ENCODE results near the gene CD52.

DNA sequence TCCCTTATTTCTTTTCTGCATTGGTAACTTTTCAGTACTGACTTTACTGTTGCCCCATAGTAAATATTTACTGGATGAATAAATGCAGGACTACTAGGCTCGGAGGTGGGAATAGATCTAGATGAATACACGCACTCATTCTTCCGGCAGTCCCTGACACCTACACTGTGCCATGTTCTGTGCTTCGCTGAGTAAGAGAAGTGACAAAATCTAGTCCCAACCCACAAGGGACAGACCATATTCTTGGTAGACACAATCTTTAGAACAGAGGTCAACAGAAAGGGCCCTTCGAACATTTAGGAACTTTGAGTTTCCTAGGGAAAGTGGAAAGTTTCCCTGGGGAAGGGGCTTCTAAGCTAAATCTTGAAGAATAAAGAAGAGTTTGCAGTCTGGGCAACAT is 3.3 kb upstream of the CD52 start:
- no peak for TF ChIP-seq POLR2A (IDR thresholded peaks at IDR 0.05)
- TF ChIP-seq, protein P1, sequence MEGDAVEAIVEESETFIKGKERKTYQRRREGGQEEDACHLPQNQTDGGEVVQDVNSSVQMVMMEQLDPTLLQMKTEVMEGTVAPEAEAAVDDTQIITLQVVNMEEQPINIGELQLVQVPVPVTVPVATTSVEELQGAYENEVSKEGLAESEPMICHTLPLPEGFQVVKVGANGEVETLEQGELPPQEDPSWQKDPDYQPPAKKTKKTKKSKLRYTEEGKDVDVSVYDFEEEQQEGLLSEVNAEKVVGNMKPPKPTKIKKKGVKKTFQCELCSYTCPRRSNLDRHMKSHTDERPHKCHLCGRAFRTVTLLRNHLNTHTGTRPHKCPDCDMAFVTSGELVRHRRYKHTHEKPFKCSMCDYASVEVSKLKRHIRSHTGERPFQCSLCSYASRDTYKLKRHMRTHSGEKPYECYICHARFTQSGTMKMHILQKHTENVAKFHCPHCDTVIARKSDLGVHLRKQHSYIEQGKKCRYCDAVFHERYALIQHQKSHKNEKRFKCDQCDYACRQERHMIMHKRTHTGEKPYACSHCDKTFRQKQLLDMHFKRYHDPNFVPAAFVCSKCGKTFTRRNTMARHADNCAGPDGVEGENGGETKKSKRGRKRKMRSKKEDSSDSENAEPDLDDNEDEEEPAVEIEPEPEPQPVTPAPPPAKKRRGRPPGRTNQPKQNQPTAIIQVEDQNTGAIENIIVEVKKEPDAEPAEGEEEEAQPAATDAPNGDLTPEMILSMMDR (IDR thresholded peaks at IDR 0.05) = no peak
